Stimulated activated CD8-positive, alpha-beta memory T cell treated with anti-CD3 and anti-CD28 coated beads, Interleukin-12 subunit alpha, Interleukin-12 subunit beta, amount 100 ng/mL, for 24 hours (primary cell): ENCODE results near the gene MUC6.

Source experiments
- DNase-seq: peaks from one replicate; pipeline ENCODE4 v3.0.0-alpha.2; 2020; ENCODE audit errors: extremely low read depth

The MUC6 gene

GRCh38 chr11:1036303-1036923, at the start of gene MUC6:
Gene MUC6 (minus strand): TSS chr11:1036718. CDS start chr11:1036655, 63 bp downstream.
- DNase-seq, result no peak

GRCh38 chr11:1085440-1086170, 49.1 kb upstream of the MUC6 start:
- no peak for DNase-seq

- DNase-seq, result no peak
Observed at GRCh38 chr11:1084561-1085439, 48.3 kb upstream of the MUC6 start.

GRCh38 chr11:1083621-1084551, 47.4 kb upstream of the MUC6 start:
- no peak for DNase-seq

- no peak for DNase-seq
Observed at GRCh38 chr11:1082728-1083620, 46.5 kb upstream of the MUC6 start.

GRCh38 chr11:1082346-1082727, 45.8 kb upstream of the MUC6 start:
- DNase-seq, result no peak

- no peak for DNase-seq
Observed at GRCh38 chr11:1081601-1082311, 45.2 kb upstream of the MUC6 start.

- DNase-seq, result no peak
Observed at GRCh38 chr11:1078191-1078601, 41.7 kb upstream of the MUC6 start.

- no peak for DNase-seq
Observed at GRCh38 chr11:1077417-1078119, 41.0 kb upstream of the MUC6 start.

GRCh38 chr11:1077033-1077416, 40.5 kb upstream of the MUC6 start:
- no peak for DNase-seq

GRCh38 chr11:1076061-1076665, 39.6 kb upstream of the MUC6 start:
- DNase-seq, result no peak

- no peak for DNase-seq
Observed at GRCh38 chr11:1075341-1075911, 38.9 kb upstream of the MUC6 start.

GRCh38 chr11:1074244-1075221, 38.0 kb upstream of the MUC6 start, which contains the start of gene MUC2:
Gene MUC2 (plus strand): TSS chr11:1074874.
- DNase-seq, result no peak

- DNase-seq, result no peak
Observed at GRCh38 chr11:1073851-1074243, 37.3 kb upstream of the MUC6 start.

GRCh38 chr11:1073261-1073724, 36.8 kb upstream of the MUC6 start:
- DNase-seq, result no peak

- DNase-seq, result no peak
Observed at GRCh38 chr11:1072821-1073231, 36.3 kb upstream of the MUC6 start.
